ENCODE results near the gene DLL3. TPM values are rescaled to one million over a fixed set of nuclear protein-coding genes. Genes with fewer than 3 reads are reported as not detected.

Gene DLL3
- total and polyA plus RNA-seq, 10 of the 15 experiments (the other 5 are each of a cell fraction or from before 2014, with no cell fraction given): 0.18 to 2.0 (median 0.95) TPM

GRCh38 chr19:39481676-39482075, 17.1 kb upstream of the DLL3 start (continued):
- TF ChIP-seq REST (IDR thresholded peaks at IDR 0.05; ENCODE audit: low read depth, low read length) (no peak), POLR2AphosphoS5 (IDR thresholded peaks at IDR 0.05; ENCODE audit: low read length) (no peak), ZNF24 (IDR thresholded peaks at IDR 0.05) (no peak), ETV6 (conservative IDR thresholded peaks at IDR 0.05 in 1 of 2, IDR thresholded peaks at IDR 0.05 in 1 of 2; ENCODE audit: borderline replicate concordance in 1 of 2, low read depth in 1 of 2) (no peak), ZBTB11 (CRISPR knock-in tag; IDR thresholded peaks at IDR 0.05) (no peak)

GRCh38 chr19:39483141-39483540, 15.6 kb upstream of the DLL3 start:
- no TSS peak for BruUV-seq (replicated peaks)
- TF ChIP-seq POLR2A (IDR thresholded peaks at IDR 0.05; ENCODE audit: low read depth, low read length): no peak
- TF ChIP-seq SMAD5 (IDR thresholded peaks at IDR 0.05; ENCODE audit: low read depth): no peak
- TF ChIP-seq MTA2 (IDR thresholded peaks at IDR 0.05; ENCODE audit: low read depth): no peak
- no peak for TF ChIP-seq CBX3 (IDR thresholded peaks at IDR 0.05; ENCODE audit: borderline replicate concordance, low read depth)
- TF ChIP-seq IRF4 (IDR thresholded peaks at IDR 0.05; ENCODE audit: low read depth, low read length): no peak
- no peak for TF ChIP-seq POLR2AphosphoS5 (IDR thresholded peaks at IDR 0.05; ENCODE audit: low read length)
- TF ChIP-seq USF1 (IDR thresholded peaks at IDR 0.05; ENCODE audit: borderline replicate concordance, extremely low read length, insufficient read depth, low read depth, low read length): no peak
- no peak for TF ChIP-seq NRF1 (conservative IDR thresholded peaks at IDR 0.05; ENCODE audit: low read depth, low read length)
- TF ChIP-seq E4F1 (IDR thresholded peaks at IDR 0.05; ENCODE audit: borderline replicate concordance, partially characterized antibody): no peak

More at GRCh38 chr19:39483141-39483540, 15.6 kb upstream of the DLL3 start:
- Histone ChIP-seq H2AFZ (ENCODE audit: control insufficient read depth, low read depth, low read length) (no peak overlapping the region), H3K4me1 (ENCODE audit: control insufficient read depth, insufficient read depth, low read length) (peaks cover 6% of the 10 kb centered on the region), H3K9me3 (replicated peaks; ENCODE audit: control insufficient read depth, insufficient read depth, low read length) (no peaks in the 10 kb centered on the region), H3K79me2 (ENCODE audit: control insufficient read depth, insufficient read depth, low read length) (peaks cover 22% of the 10 kb centered on the region), H4K20me1 (ENCODE audit: control insufficient read depth, insufficient read depth) (no peaks in the 10 kb centered on the region), H3K9ac (ENCODE audit: control insufficient read depth, insufficient read depth, low read length) (no peak overlapping the region), H3K4me3 (no peak overlapping the region), H3K36me3 (ENCODE audit: control insufficient read depth in 2 of 2, insufficient read depth in 2 of 2, low read length in 1 of 2) (peaks cover 8 to 12% of the 10 kb centered on the region in 2 experiments; a peak in 3 of 4 replicates), H3K27ac (ENCODE audit: control insufficient read depth, insufficient read depth) (no peak overlapping the region), H3K4me2 (ENCODE audit: control insufficient read depth, insufficient read depth) (no peak overlapping the region), H3K27me3 (replicated peaks in 1 of 2; ENCODE audit: control insufficient read depth in 2 of 2, insufficient read depth in 2 of 2, low read length in 1 of 2) (no peaks in the 10 kb centered on the region)
- no peak for ATAC-seq
- SMC1A ChIA-PET (ENCODE audit: uncharacterized antibody, unreplicated experiment): no interaction called here
- 84% methylated on average over 5 of the region's 6 CpGs for WGBS (ENCODE audit: insufficient coverage, insufficient replicate concordance, low lambda C conversion rate, missing lambda C conversion rate)
- POLR2A ChIA-PET: no interaction called here
- RAD21 ChIA-PET (ENCODE audit: unreplicated experiment): no interaction called here
- in situ Hi-C loops (cut with MboI): no loop called here
- CTCF ChIA-PET: interaction anchor here (1.1 kb wide), 1 partner anchor 51 kb away, joined by 3 read pairs; no protein-coding TSS in a partner anchor
- no peak for DNase-seq (ENCODE audit: low read depth, low spot score)
- no peak for FAIRE-seq
- intact Hi-C loops (cut with micrococcal nuclease; ENCODE audit: unreplicated experiment): no loop called here
